Measurements from ENCODE around the gene CBX7. TPM values are rescaled to one million over a fixed set of nuclear protein-coding genes. Genes with fewer than 3 reads are reported as not detected.
A peak's percentile ranks its signal among the peaks of the same experiment; 100 is the strongest.

Gene CBX7
- total RNA-seq, 1 experiment from 2014 or later = 3.7 TPM

DNA sequence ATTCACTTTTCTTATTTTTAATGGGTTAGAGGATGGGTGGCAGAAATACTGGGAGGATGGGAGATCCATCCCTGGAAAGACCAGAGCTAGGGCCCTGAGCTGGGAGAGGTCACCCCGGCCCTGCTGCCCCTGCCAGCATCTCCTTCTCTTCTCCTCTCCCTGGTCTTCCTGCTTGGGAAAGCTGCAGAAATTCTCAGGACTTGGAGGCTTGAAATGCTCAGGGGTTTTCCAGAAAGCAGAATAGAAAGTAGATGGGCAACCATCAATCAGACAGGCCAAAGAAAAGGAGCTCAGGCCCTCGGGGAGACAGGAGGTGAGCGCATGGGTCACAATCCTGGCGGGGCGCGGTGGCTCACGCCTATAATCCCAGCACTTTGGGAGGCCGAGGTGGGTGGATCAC lies 53.9 kb downstream of the CBX7 start:
- Histone ChIP-seq H2AFZ (ENCODE audit: low read length) (no peak overlapping the region), H3K9ac (ENCODE audit: extremely low read depth, insufficient read length, low read length) (no peak overlapping the region), H3K4ac (ENCODE audit: low read depth, low read length) (no peak overlapping the region), H3K18ac (ENCODE audit: insufficient read length, low read depth, low read length) (no peak overlapping the region), H3K79me2 (ENCODE audit: insufficient read depth, low read length) (no peaks in the 10 kb centered on the region), H2BK12ac (ENCODE audit: insufficient read length, low read depth, low read length) (no peak overlapping the region), H4K91ac (ENCODE audit: insufficient read length, low read depth, low read length) (no peak overlapping the region), H4K20me1 (ENCODE audit: control insufficient read depth, insufficient read depth, insufficient read length) (no peaks in the 10 kb centered on the region), H3T11ph (ENCODE audit: low read length) (no peak overlapping the region), H3K27ac (ENCODE audit: insufficient read length, low read depth, low read length) (no peak overlapping the region), H3K23ac (ENCODE audit: insufficient read length, low read depth, low read length) (no peak overlapping the region), H2BK120ac (ENCODE audit: low read depth, low read length, poor library complexity, severe bottlenecking) (no peak overlapping the region), H3K27me3 (ENCODE audit: insufficient read depth, low read length) (no peaks in the 10 kb centered on the region), H4K5ac (ENCODE audit: insufficient read length, low read depth, low read length) (no peak overlapping the region), H2BK20ac (ENCODE audit: low read depth, low read length, poor library complexity, severe bottlenecking) (no peak overlapping the region), H2AK5ac (ENCODE audit: insufficient read length, low read length) (no peak overlapping the region), H3K9me3 (ENCODE audit: control insufficient read depth, low read depth, low read length) (no peaks in the 10 kb centered on the region), H3K14ac (ENCODE audit: insufficient read depth, low read length) (no peak overlapping the region), H3K56ac (ENCODE audit: insufficient read length, low read depth, low read length) (no peak overlapping the region), H3K4me1 (ENCODE audit: insufficient read depth, low read length) (no peaks in the 10 kb centered on the region; the same call in 1 of the 2 replicates), H2BK5ac (ENCODE audit: insufficient read length, low read length) (no peak overlapping the region), H2BK15ac (ENCODE audit: low read depth, low read length) (no peak overlapping the region), H3K4me2 (ENCODE audit: insufficient read depth, insufficient read length, low read length) (no peak overlapping the region), H3K79me1 (ENCODE audit: insufficient read depth, low read depth, low read length, poor library complexity, severe bottlenecking) (no peaks in the 10 kb centered on the region), H4K8ac (replicated peaks; ENCODE audit: insufficient read length, low read depth, low read length) (no peak overlapping the region), H3K23me2 (ENCODE audit: insufficient read length, low read depth, low read length, poor library complexity, severe bottlenecking) (peaks cover 2% of the 10 kb centered on the region)
- no peak for DNase-seq
- TF ChIP-seq, protein P1, sequence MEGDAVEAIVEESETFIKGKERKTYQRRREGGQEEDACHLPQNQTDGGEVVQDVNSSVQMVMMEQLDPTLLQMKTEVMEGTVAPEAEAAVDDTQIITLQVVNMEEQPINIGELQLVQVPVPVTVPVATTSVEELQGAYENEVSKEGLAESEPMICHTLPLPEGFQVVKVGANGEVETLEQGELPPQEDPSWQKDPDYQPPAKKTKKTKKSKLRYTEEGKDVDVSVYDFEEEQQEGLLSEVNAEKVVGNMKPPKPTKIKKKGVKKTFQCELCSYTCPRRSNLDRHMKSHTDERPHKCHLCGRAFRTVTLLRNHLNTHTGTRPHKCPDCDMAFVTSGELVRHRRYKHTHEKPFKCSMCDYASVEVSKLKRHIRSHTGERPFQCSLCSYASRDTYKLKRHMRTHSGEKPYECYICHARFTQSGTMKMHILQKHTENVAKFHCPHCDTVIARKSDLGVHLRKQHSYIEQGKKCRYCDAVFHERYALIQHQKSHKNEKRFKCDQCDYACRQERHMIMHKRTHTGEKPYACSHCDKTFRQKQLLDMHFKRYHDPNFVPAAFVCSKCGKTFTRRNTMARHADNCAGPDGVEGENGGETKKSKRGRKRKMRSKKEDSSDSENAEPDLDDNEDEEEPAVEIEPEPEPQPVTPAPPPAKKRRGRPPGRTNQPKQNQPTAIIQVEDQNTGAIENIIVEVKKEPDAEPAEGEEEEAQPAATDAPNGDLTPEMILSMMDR (conservative IDR thresholded peaks at IDR 0.05) = no peak
- H3K27ac Mint-ChIP-seq = peak overlapping the region in 1 of 3 experiments; percentile 85; a peak in 2 of 7 replicates
- H3K27me3 Mint-ChIP-seq (ENCODE audit: low read depth) = peaks cover 2% of the 10 kb centered on the region
- no peaks in the 10 kb centered on the region; a peak in 1 of 5 replicates for H3K9me3 Mint-ChIP-seq
- no CpG with 5 or more reads among the region's 8 CpGs for WGBS (ENCODE audit: extremely low coverage, insufficient read length, low lambda C conversion rate)
- H3K4me1 Mint-ChIP-seq = peaks cover 32 to 45% of the 10 kb centered on the region in 2 experiments
- no peaks in the 10 kb centered on the region for H3K36me3 Mint-ChIP-seq (ENCODE audit: insufficient read depth in 1 of 3, low read depth in 3 of 3)
- H3K4me3 Mint-ChIP-seq = no peak overlapping the region

Data from H9 (cell line).